G401 (cell line): ENCODE data around the gene C22orf31. TPM values are rescaled to one million over a fixed set of nuclear protein-coding genes. Genes with fewer than 3 reads are reported as not detected.
A peak's percentile ranks its signal among the peaks of the same experiment; 100 is the strongest.

ENCODE experiments used
- DNase-seq: peaks from one replicate; pipeline ENCODE4 v3.0.0-alpha.2; 2015; ENCODE audit warnings: low spot score
- in situ Hi-C: cut with HindIII; loops from 2 replicates; pipeline ENCODE4 v1.10.0; 2016; ENCODE audit warnings: low sequenced_read_pairs, mixed read lengths
- total RNA-seq: library from RNA; depleted of rRNA; stranded (reverse); fragments of >200 nt; shearing (Covaris generic); gene quantifications from 2 replicates; pipeline ENCODE4 v1.2.3, GENCODE V29; 2014; rRNA removed

Gene C22orf31
- total RNA-seq, 1 experiment from 2014 or later = not detected

DNA sequence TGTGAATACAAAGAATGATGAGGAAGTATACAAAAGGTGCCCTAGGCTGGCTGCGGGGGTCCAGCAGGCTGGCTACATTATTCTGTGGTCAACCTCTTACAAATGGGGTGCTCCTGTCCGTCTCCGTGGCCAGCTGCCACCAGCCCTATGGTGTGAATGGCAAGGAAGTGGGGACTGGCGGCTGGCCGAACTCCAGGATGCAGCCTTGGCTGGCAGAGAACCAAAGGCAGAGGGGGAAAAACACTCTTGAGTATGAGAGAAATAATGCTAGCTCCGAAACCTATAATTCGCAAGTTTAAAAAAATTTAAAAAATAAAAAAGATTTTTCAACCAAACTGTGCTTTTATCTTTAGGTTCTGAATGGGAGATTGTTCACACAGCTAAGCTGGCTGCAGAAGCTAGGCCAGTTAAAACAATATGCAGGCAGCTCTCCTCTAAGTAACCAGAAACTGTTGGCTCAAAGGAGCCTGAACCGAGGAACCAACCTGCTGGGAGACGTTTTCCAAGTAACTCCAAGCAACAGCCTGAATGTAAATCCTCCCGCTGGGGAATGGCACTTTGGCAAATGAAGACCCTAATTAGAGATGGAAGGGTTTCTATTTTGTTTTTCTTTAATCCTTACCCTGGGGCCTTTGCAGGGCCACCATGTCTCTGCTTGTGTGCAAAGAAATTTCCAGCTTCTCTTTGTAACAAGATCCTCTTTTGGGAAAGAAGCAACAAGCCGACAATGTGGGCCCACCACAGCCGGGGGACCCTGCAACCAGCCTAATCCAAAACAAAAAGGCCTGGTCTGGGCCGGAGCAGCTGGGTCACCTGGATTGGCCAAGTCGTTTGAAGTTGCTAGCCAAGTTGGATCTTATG, 50.2 kb downstream of the C22orf31 start:
- in situ Hi-C loops = no loop called here
- peak; percentile 73 for DNase-seq

- in situ Hi-C loops = loop anchor here (5.0 kb wide), 1 partner anchor 198 kb away; the partner anchor contains the start of gene EMID1
- DNase-seq = no peak
These were observed 52.5 kb downstream of the C22orf31 start for GRCh38 chr22:29009148-29009547.

Other genes starting within 250 kb of the C22orf31 start
- 11.9 and 13.8 TPM in 2 replicates for gene ZNRF3, start 178.3 kb downstream of the C22orf31 start, total RNA-seq
- 9.3 and 9.7 TPM in 2 replicates for gene KREMEN1, start 11.2 kb upstream of the C22orf31 start, total RNA-seq
- gene EMID1, start 144.1 kb upstream of the C22orf31 start, total RNA-seq = 7.9 and 20.7 TPM in 2 replicates
- gene RHBDD3, start 206.2 kb upstream of the C22orf31 start, total RNA-seq = 82.7 and 117 TPM in 2 replicates
- 164 and 196 TPM in 2 replicates for gene EWSR1, start 206.4 kb upstream of the C22orf31 start, total RNA-seq
- gene GAS2L1, start 244.8 kb upstream of the C22orf31 start, total RNA-seq = 13.2 and 26.3 TPM in 2 replicates